PC-3 (cell line): Measurements from ENCODE around the gene SETBP1. TPM values are rescaled to one million over a fixed set of nuclear protein-coding genes. Genes with fewer than 3 reads are reported as not detected.

Experiments
- ATAC-seq: fragments of 200-7000 bp; cut with Tn5 transposase; 2 replicates; pipeline ENCODE4 v1.9.1; 2020; ENCODE audit warnings: mild to moderate bottlenecking, moderate library complexity
- BruUV-seq: library from RNA; stranded (reverse); fragments of 400-500 nt; replicated peaks from 2 replicates; lab custom pipeline; 2021; lab: Mats Ljungman, UMichigan
- CTCF ChIA-PET: fragments of 300-600 bp; sonication (Branson Sonifier 250); formaldehyde crosslinking; loops from one replicate; lab custom pipeline; 2022; ENCODE audit warnings: antibody characterized with exemption; lab: Charles Lee
- POLR2A ChIA-PET: fragments of 300-600 bp; sonication (Branson Sonifier 250); formaldehyde crosslinking; loops from one replicate; lab custom pipeline; 2022; ENCODE audit warnings: antibody characterized with exemption; ENCODE audit not compliant: unreplicated experiment; lab: Charles Lee
- DNase-seq: peaks from one replicate; pipeline ENCODE4 v3.0.0-alpha.2; 2015
- H2AFZ ChIP-seq: fragments of 300-600 bp; sonication (generic); 2 replicates; pipeline ENCODE4 v1.6.0; 2016; ENCODE audit warnings: antibody characterized with exemption, low read length
- H3F3A ChIP-seq: fragments of 300-600 bp; sonication (generic); one replicate; pipeline ENCODE4 v1.6.0; 2017; ENCODE audit warnings: antibody characterized with exemption, low read length, control low read depth, mild to moderate bottlenecking; ENCODE audit not compliant: unreplicated experiment
- H3K27ac ChIP-seq: fragments of 300-600 bp; sonication (generic); 2 replicates; pipeline ENCODE4 v1.5.1; 2016; ENCODE audit warnings: mild to moderate bottlenecking, low read length
- H3K27me3 ChIP-seq: fragments of 300-600 bp; sonication (generic); 2 replicates; pipeline ENCODE4 v1.6.1; 2016; ENCODE audit warnings: low read length, mixed read lengths
- H3K36me3 ChIP-seq: fragments of 300-600 bp; sonication (generic); 2 replicates; pipeline ENCODE4 v1.6.1; 2016; ENCODE audit warnings: low read depth, mixed run types, low read length, mixed read lengths
- H3K4me1 ChIP-seq: fragments of 300-600 bp; sonication (generic); 2 replicates; pipeline ENCODE4 v1.5.1; 2016; ENCODE audit warnings: low read length; ENCODE audit not compliant: insufficient read depth
- H3K4me2 ChIP-seq: fragments of 300-600 bp; sonication (generic); 2 replicates; pipeline ENCODE4 v1.6.0; 2016; ENCODE audit warnings: low read length
- H3K4me3 ChIP-seq: fragments of 300-600 bp; sonication (generic); 2 replicates; pipeline ENCODE4 v1.5.1; 2016; ENCODE audit warnings: mild to moderate bottlenecking, low read length, mixed read lengths
- H3K79me2 ChIP-seq: fragments of 300-600 bp; sonication (generic); 2 replicates; pipeline ENCODE4 v1.6.1; 2017; ENCODE audit warnings: low read length, mixed read lengths
- H3K9ac ChIP-seq: fragments of 300-600 bp; sonication (generic); 2 replicates; pipeline ENCODE4 v1.6.0; 2016; ENCODE audit warnings: mild to moderate bottlenecking, low read length
- H3K9me2 ChIP-seq: fragments of 300-600 bp; sonication (generic); replicated peaks from 2 replicates; pipeline ENCODE4 v1.6.1; 2016; ENCODE audit warnings: mixed run types, low read length, mixed read lengths
- H3K9me3 ChIP-seq: fragments of 300-600 bp; sonication (generic); 2 replicates; pipeline ENCODE4 v1.6.1; 2016; ENCODE audit warnings: low read length, mixed read lengths
- H4K20me1 ChIP-seq: fragments of 300-600 bp; sonication (generic); 2 replicates; pipeline ENCODE4 v1.6.1; 2016; ENCODE audit warnings: low read length, mixed read lengths
- CTCF ChIP-seq: fragments of 300-600 bp; sonication (generic); conservative IDR thresholded peaks from 2 replicates; pipeline ENCODE4 v1.5.1; 2017; ENCODE audit warnings: antibody characterized with exemption, low read depth, mild to moderate bottlenecking, low read length
- EZH2 ChIP-seq: fragments of 300-600 bp; sonication (generic); IDR thresholded peaks from one replicate; pipeline ENCODE4 v1.6.1; 2017; ENCODE audit warnings: antibody characterized with exemption, mild to moderate bottlenecking, low read length; ENCODE audit not compliant: unreplicated experiment
- EZH2phosphoT487 ChIP-seq: fragments of 300-600 bp; sonication (generic); IDR thresholded peaks from 2 replicates; pipeline ENCODE4 v1.6.1; 2018; ENCODE audit warnings: mild to moderate bottlenecking, antibody characterized with exemption, low read length, borderline replicate concordance
- intact Hi-C: fragments of 100-400 bp; cut with micrococcal nuclease; formaldehyde crosslinking; loops from 2 replicates; pipeline ENCODE4 v1.9.0; 2023
- total RNA-seq: library from RNA; depleted of rRNA; stranded (reverse); fragments of >200 nt; gene quantifications from 2 replicates; pipeline ENCODE4 v1.2.3, GENCODE V29; 2014

Gene SETBP1
- total RNA-seq, 1 experiment from 2014 or later, result 2.3 TPM

DNA sequence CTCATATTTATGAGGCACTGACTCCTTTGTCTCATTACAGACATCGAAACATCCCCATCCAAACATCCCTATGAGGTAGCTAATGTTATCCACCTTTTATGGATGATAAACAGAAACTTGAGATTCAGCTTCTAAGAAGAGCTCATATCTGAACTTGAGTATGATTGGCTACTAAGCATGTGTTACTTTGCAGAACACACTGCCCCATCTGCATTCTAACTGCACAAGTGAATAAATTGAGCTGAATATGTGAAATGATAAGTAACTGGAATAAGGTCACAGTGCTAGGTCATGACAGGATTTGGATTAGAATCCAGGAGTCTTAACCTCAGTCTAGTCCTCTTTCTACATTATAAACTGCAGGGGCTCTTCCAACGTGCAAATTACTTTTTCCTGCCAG lies 172.7 kb downstream of the SETBP1 start:
- H4K20me1 ChIP-seq, result no peaks in the 10 kb centered on the region
- no peak overlapping the region for H2AFZ ChIP-seq
- H3K9ac ChIP-seq, result no peak overlapping the region
- H3K9me3 ChIP-seq, result no peaks in the 10 kb centered on the region
- CTCF ChIA-PET, result no interaction called here
- no TSS peak for BruUV-seq
- no peak overlapping the region for H3K4me2 ChIP-seq
- intact Hi-C loops, result no loop called here
- no peaks in the 10 kb centered on the region for H3K4me1 ChIP-seq
- no peaks in the 10 kb centered on the region for H3K36me3 ChIP-seq
- DNase-seq, result no peak
- no peaks in the 10 kb centered on the region for H3F3A ChIP-seq
- no peak overlapping the region for H3K27ac ChIP-seq
- H3K4me3 ChIP-seq, result no peak overlapping the region
- no peaks in the 10 kb centered on the region for H3K27me3 ChIP-seq
- H3K79me2 ChIP-seq, result no peaks in the 10 kb centered on the region
- TF ChIP-seq EZH2phosphoT487, result no peak
- no peaks in the 10 kb centered on the region for H3K9me2 ChIP-seq
- ATAC-seq, result no peak
- POLR2A ChIA-PET, result no interaction called here

- CTCF ChIA-PET, result no interaction called here
- Histone ChIP-seq H3K27me3 (no peaks in the 10 kb centered on the region), H3K79me2 (no peaks in the 10 kb centered on the region), H3K4me2 (no peak overlapping the region), H2AFZ (no peak overlapping the region), H3F3A (no peaks in the 10 kb centered on the region), H3K4me3 (no peak overlapping the region), H3K36me3 (no peaks in the 10 kb centered on the region), H4K20me1 (no peaks in the 10 kb centered on the region), H3K9me2 (no peaks in the 10 kb centered on the region), H3K4me1 (no peaks in the 10 kb centered on the region), H3K9ac (no peak overlapping the region), H3K27ac (no peak overlapping the region), H3K9me3 (no peaks in the 10 kb centered on the region)
- BruUV-seq, result no TSS peak
- ATAC-seq (no peak), DNase-seq (no peak)
- TF ChIP-seq EZH2 (no peak), EZH2phosphoT487 (no peak), CTCF (no peak)
- intact Hi-C loops, result no loop called here
- POLR2A ChIA-PET, result no interaction called here
Observed at GRCh38 chr18:44855681-44856080, 175.0 kb downstream of the SETBP1 start.

GRCh38 chr18:44856157-44856556 lies 175.5 kb downstream of the SETBP1 start:
- no TSS peak for BruUV-seq
- POLR2A ChIA-PET, result no interaction called here
- Histone ChIP-seq H3K4me1 (no peaks in the 10 kb centered on the region), H3K9me3 (no peaks in the 10 kb centered on the region), H3K36me3 (no peaks in the 10 kb centered on the region), H3K79me2 (no peaks in the 10 kb centered on the region), H3K27ac (no peak overlapping the region), H3K4me2 (no peak overlapping the region), H3K9me2 (no peaks in the 10 kb centered on the region), H4K20me1 (no peaks in the 10 kb centered on the region), H3K27me3 (no peaks in the 10 kb centered on the region), H3K9ac (no peak overlapping the region), H3F3A (no peaks in the 10 kb centered on the region), H2AFZ (no peak overlapping the region), H3K4me3 (no peak overlapping the region)
- TF ChIP-seq CTCF (no peak), EZH2phosphoT487 (no peak), EZH2 (no peak)
- DNase-seq (no peak), ATAC-seq (no peak)
- CTCF ChIA-PET, result no interaction called here
- intact Hi-C loops, result no loop called here
